ENCODE data around the gene IKZF3. TPM values are rescaled to one million over a fixed set of nuclear protein-coding genes. Genes with fewer than 3 reads are reported as not detected.

The IKZF3 gene
- total and polyA plus RNA-seq, 10 of the 15 experiments (the other 5 are each of a cell fraction or from before 2014, with no cell fraction given), result 5.5 to 98.2 (median 47.6) TPM

GRCh38 chr17:39754161-39754957 lies 109.8 kb downstream of the IKZF3 start (continued):
- TF ChIP-seq, protein P1, sequence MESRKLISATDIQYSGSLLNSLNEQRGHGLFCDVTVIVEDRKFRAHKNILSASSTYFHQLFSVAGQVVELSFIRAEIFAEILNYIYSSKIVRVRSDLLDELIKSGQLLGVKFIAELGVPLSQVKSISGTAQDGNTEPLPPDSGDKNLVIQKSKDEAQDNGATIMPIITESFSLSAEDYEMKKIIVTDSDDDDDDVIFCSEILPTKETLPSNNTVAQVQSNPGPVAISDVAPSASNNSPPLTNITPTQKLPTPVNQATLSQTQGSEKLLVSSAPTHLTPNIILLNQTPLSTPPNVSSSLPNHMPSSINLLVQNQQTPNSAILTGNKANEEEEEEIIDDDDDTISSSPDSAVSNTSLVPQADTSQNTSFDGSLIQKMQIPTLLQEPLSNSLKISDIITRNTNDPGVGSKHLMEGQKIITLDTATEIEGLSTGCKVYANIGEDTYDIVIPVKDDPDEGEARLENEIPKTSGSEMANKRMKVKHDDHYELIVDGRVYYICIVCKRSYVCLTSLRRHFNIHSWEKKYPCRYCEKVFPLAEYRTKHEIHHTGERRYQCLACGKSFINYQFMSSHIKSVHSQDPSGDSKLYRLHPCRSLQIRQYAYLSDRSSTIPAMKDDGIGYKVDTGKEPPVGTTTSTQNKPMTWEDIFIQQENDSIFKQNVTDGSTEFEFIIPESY (IDR thresholded peaks at IDR 0.05), result no peak
- no peak; the same call in 1 of the 2 replicates for TF ChIP-seq MAX (IDR thresholded peaks at IDR 0.05; ENCODE audit: low read depth, low read length)
- TF ChIP-seq SUPT20H (IDR thresholded peaks at IDR 0.05; ENCODE audit: borderline replicate concordance, control insufficient read depth, low read depth, low read length), result no peak
- TF ChIP-seq MXI1 (IDR thresholded peaks at IDR 0.05; ENCODE audit: low read depth, low read length), result no peak; the same call in 1 of the 2 replicates
- TF ChIP-seq BCL11A (IDR thresholded peaks at IDR 0.05; ENCODE audit: low read depth, low read length), result peak; percentile 48
- TF ChIP-seq ZNF207 (IDR thresholded peaks at IDR 0.05; ENCODE audit: borderline replicate concordance), result peak; percentile 76; the same call in 1 of the 2 replicates
- TF ChIP-seq FOS (IDR thresholded peaks at IDR 0.05; ENCODE audit: borderline replicate concordance, extremely low read depth, insufficient read length), result no peak
- peak; percentile 51 for TF ChIP-seq POLR2AphosphoS2 (IDR thresholded peaks at IDR 0.05; ENCODE audit: low read depth, low read length)
- peak; percentile 63; the same call in 1 of the 2 replicates for TF ChIP-seq TAF1 (IDR thresholded peaks at IDR 0.05; ENCODE audit: borderline replicate concordance, low read depth, low read length)
- no peak for TF ChIP-seq CBFB (IDR thresholded peaks at IDR 0.05; ENCODE audit: low read depth)
